Mammary epithelial cell (primary cell): ENCODE results near the gene TEX9.

ENCODE experiments used
- EZH2 ChIP-seq: IDR thresholded peaks from 2 replicates; pipeline ENCODE4 v1.6.1; 2012; ENCODE audit warnings: low read length, inconsistent platforms, borderline replicate concordance
- TF ChIP-seq, protein P1 (sequence below), 2 donors: IDR thresholded peaks in 1 of 2; conservative IDR thresholded peaks in 1 of 2; 2 replicates each; pipeline ENCODE4 v1.5.1; 2011 to 2012; ENCODE audit warnings: inconsistent platforms in 2 of 2, low read length in 2 of 2, mild to moderate bottlenecking in 2 of 2, control low read depth in 1 of 2, low read depth in 1 of 2; ENCODE audit not compliant: insufficient read depth in 1 of 2; ENCODE audit errors: extremely low read depth in 1 of 2

DNA sequence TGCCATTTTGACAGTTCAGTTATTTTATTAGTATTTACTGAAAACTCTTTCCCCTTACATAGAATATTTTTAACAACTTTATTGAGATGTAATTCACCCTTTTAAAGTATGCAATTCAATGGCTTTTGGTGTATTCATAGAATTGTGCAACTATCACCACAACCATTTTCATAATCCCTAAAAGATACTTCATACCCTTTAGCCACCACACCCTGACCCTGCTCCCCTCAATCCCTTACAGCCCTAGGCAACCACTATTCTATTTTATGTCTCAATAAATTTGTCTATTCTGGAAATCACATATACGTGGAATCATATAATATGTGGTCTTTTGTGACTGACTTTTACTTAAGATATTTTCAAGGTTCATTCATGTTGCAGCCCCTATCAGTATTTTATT lies 29.7 kb downstream of the TEX9 start:
- no peak for TF ChIP-seq EZH2
- TF ChIP-seq, protein P1, sequence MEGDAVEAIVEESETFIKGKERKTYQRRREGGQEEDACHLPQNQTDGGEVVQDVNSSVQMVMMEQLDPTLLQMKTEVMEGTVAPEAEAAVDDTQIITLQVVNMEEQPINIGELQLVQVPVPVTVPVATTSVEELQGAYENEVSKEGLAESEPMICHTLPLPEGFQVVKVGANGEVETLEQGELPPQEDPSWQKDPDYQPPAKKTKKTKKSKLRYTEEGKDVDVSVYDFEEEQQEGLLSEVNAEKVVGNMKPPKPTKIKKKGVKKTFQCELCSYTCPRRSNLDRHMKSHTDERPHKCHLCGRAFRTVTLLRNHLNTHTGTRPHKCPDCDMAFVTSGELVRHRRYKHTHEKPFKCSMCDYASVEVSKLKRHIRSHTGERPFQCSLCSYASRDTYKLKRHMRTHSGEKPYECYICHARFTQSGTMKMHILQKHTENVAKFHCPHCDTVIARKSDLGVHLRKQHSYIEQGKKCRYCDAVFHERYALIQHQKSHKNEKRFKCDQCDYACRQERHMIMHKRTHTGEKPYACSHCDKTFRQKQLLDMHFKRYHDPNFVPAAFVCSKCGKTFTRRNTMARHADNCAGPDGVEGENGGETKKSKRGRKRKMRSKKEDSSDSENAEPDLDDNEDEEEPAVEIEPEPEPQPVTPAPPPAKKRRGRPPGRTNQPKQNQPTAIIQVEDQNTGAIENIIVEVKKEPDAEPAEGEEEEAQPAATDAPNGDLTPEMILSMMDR (conservative IDR thresholded peaks at IDR 0.05 in 1 of 2, IDR thresholded peaks at IDR 0.05 in 1 of 2; ENCODE audit: extremely low read depth in 1 of 2, insufficient read depth in 1 of 2, low read depth in 1 of 2, low read length in 2 of 2), result no peak
